ENCODE results near the gene UBR2. TPM values are rescaled to one million over a fixed set of nuclear protein-coding genes. Genes with fewer than 3 reads are reported as not detected.
A peak's percentile ranks its signal among the peaks of the same experiment; 100 is the strongest.

UBR2 gene
- total and polyA plus RNA-seq, 2 of the 13 experiments (the other 11 are each of a cell fraction or from before 2014, with no cell fraction given): 17.6 to 29.3 TPM

GRCh38 chr6:42565823-42566613, 2.2 kb downstream of the UBR2 start (continued):
- TF ChIP-seq ZBTB46 (CRISPR knock-in tag; IDR thresholded peaks at IDR 0.05; ENCODE audit: borderline replicate concordance) (no peak), GTF3A (CRISPR knock-in tag; conservative IDR thresholded peaks at IDR 0.05) (no peak), ZBTB4 (CRISPR knock-in tag; IDR thresholded peaks at IDR 0.05; ENCODE audit: borderline replicate concordance) (0 out of 2 replicates have a peak, but pooled peaks have one; percentile 54), JUND (CRISPR knock-in tag; IDR thresholded peaks at IDR 0.05) (0 out of 2 replicates have a peak, but pooled peaks have one; percentile 38), ZNF180 (CRISPR knock-in tag; IDR thresholded peaks at IDR 0.05; ENCODE audit: borderline replicate concordance, low read depth) (no peak), ZNF17 (CRISPR knock-in tag; IDR thresholded peaks at IDR 0.05) (no peak), PPARG (CRISPR knock-in tag; conservative IDR thresholded peaks at IDR 0.05) (no peak), CEBPB (IDR thresholded peaks at IDR 0.05; ENCODE audit: borderline replicate concordance, low read depth, low read length) (peak; percentile 67; the same call in 1 of the 2 replicates)
